AG04450 (cell line): ENCODE results near the gene TPCN2. TPM values are rescaled to one million over a fixed set of nuclear protein-coding genes. Genes with fewer than 3 reads are reported as not detected.

ENCODE experiments used
- CTCF ChIA-PET: fragments of 300-600, 350-600 bp; formaldehyde crosslinking; extraction: SDS; loops from one replicate; lab custom pipeline; 2022; ENCODE audit warnings: antibody characterized with exemption, inconsistent platforms; lab: Charles Lee
- POLR2A ChIA-PET: fragments of 350-600 bp; formaldehyde crosslinking; extraction: SDS; loops from one replicate; lab custom pipeline; 2021; ENCODE audit warnings: antibody characterized with exemption, inconsistent platforms; lab: Yijun Ruan, JAX
- DNase-seq: peaks from one replicate; pipeline ENCODE4 v3.0.0-alpha.2; 2011; ENCODE audit warnings: low read depth, low spot score
- H3K27ac ChIP-seq: one replicate; pipeline ENCODE4 v1.5.1; 2012; ENCODE audit warnings: low read depth, low read length, control low read depth
- H3K27me3 ChIP-seq: one replicate; pipeline ENCODE4 v1.6.0; 2012; ENCODE audit warnings: low read length; ENCODE audit not compliant: control insufficient read depth, insufficient read depth
- H3K4me3 ChIP-seq: 2 replicates; pipeline ENCODE4 v1.5.1; 2011; ENCODE audit warnings: mild to moderate bottlenecking, low read depth, low read length, control low read depth
- H3K9me3 ChIP-seq: 2 replicates; pipeline ENCODE4 v1.5.1; 2012; ENCODE audit warnings: low read length; ENCODE audit not compliant: control insufficient read depth, insufficient read depth
- CTCF ChIP-seq: IDR thresholded peaks from 2 replicates; pipeline ENCODE4 v1.5.1; 2011; ENCODE audit warnings: low read depth, low read length, control low read depth, inconsistent platforms
- polyA plus RNA-seq: library from polyadenylated mRNA; depleted of rRNA; stranded (reverse); fragments of >200 nt; gene quantifications from 2 replicates; pipeline ENCODE4 v1.2.3, GENCODE V29; 2011

TPCN2 gene
- polyA plus RNA-seq, 1 experiment, result 6.4 TPM

- POLR2A ChIA-PET, result interaction anchor here (0.5 kb wide), 1 partner anchor 890 kb away, joined by 5 read pairs; no protein-coding TSS in a partner anchor
- DNase-seq, result no peak
- CTCF ChIA-PET, result no interaction called here
- TF ChIP-seq CTCF, result no peak
- H3K4me3 ChIP-seq, result no peak overlapping the region
- H3K27ac ChIP-seq, result no peak overlapping the region
- H3K27me3 ChIP-seq, result no peaks in the 10 kb centered on the region
- H3K9me3 ChIP-seq, result no peaks in the 10 kb centered on the region; the same call in 1 of the 2 replicates
Observed at GRCh38 chr11:69065147-69065710, 16.5 kb downstream of the TPCN2 start.

- ChIA-PET POLR2A (interaction anchor here (0.5 kb wide), 1 partner anchor 889 kb away, joined by 5 read pairs; no protein-coding TSS in a partner anchor), CTCF (no interaction called here)
- no peak for DNase-seq
- Histone ChIP-seq H3K4me3 (no peak overlapping the region), H3K9me3 (no peaks in the 10 kb centered on the region; the same call in 1 of the 2 replicates), H3K27me3 (no peaks in the 10 kb centered on the region), H3K27ac (no peak overlapping the region)
- no peak for TF ChIP-seq CTCF
Observed at GRCh38 chr11:69066122-69067112, 17.7 kb downstream of the TPCN2 start.

GRCh38 chr11:69067200-69067599, 18.5 kb downstream of the TPCN2 start:
- no peak for DNase-seq
- Histone ChIP-seq H3K4me3 (no peak overlapping the region), H3K27me3 (no peaks in the 10 kb centered on the region), H3K9me3 (no peaks in the 10 kb centered on the region; the same call in 1 of the 2 replicates), H3K27ac (no peak overlapping the region)
- POLR2A ChIA-PET, result no interaction called here
- CTCF ChIA-PET, result no interaction called here
- TF ChIP-seq CTCF, result no peak

- H3K27me3 ChIP-seq, result no peaks in the 10 kb centered on the region
- TF ChIP-seq CTCF, result no peak
- no peak for DNase-seq
- ChIA-PET POLR2A (no interaction called here), CTCF (no interaction called here)
- H3K27ac ChIP-seq, result no peak overlapping the region
- no peak overlapping the region for H3K4me3 ChIP-seq
- no peaks in the 10 kb centered on the region; the same call in 1 of the 2 replicates for H3K9me3 ChIP-seq
Observed at GRCh38 chr11:69071086-69071800, 22.5 kb downstream of the TPCN2 start.
